Measurements from ENCODE around the gene TOM1L2.

- TF ChIP-seq, protein P1, sequence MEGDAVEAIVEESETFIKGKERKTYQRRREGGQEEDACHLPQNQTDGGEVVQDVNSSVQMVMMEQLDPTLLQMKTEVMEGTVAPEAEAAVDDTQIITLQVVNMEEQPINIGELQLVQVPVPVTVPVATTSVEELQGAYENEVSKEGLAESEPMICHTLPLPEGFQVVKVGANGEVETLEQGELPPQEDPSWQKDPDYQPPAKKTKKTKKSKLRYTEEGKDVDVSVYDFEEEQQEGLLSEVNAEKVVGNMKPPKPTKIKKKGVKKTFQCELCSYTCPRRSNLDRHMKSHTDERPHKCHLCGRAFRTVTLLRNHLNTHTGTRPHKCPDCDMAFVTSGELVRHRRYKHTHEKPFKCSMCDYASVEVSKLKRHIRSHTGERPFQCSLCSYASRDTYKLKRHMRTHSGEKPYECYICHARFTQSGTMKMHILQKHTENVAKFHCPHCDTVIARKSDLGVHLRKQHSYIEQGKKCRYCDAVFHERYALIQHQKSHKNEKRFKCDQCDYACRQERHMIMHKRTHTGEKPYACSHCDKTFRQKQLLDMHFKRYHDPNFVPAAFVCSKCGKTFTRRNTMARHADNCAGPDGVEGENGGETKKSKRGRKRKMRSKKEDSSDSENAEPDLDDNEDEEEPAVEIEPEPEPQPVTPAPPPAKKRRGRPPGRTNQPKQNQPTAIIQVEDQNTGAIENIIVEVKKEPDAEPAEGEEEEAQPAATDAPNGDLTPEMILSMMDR (IDR thresholded peaks at IDR 0.05; ENCODE audit: poor library complexity, severe bottlenecking), result no peak
- TF ChIP-seq POLR2AphosphoS5 (IDR thresholded peaks at IDR 0.05) (no peak), EZH2 (IDR thresholded peaks at IDR 0.05; ENCODE audit: borderline replicate concordance, insufficient read depth, low read length, poor library complexity, severe bottlenecking) (no peak), SMC3 (conservative IDR thresholded peaks at IDR 0.05; ENCODE audit: poor library complexity) (no peak), TAF1 (IDR thresholded peaks at IDR 0.05; ENCODE audit: low read depth) (no peak), RAD21 (conservative IDR thresholded peaks at IDR 0.05) (no peak), EP300 (conservative IDR thresholded peaks at IDR 0.05; ENCODE audit: poor library complexity, severe bottlenecking) (no peak), MXI1 (conservative IDR thresholded peaks at IDR 0.05; ENCODE audit: poor library complexity, severe bottlenecking) (no peak), REST (IDR thresholded peaks at IDR 0.05; ENCODE audit: borderline replicate concordance) (no peak)
Measured at GRCh38 chr17:17982801-17983200, 10.6 kb upstream of the TOM1L2 start.

Measured in neural cell (in vitro differentiated cells).